HepG2 (cell line): Measurements from ENCODE around the gene AS3MT. TPM values are rescaled to one million over a fixed set of nuclear protein-coding genes. Genes with fewer than 3 reads are reported as not detected.

Experiments
- CEBPG ChIP-seq: IDR thresholded peaks from 2 replicates; pipeline ENCODE4 v1.6.1; 2016
- IRF2 ChIP-seq: IDR thresholded peaks from 2 replicates; pipeline ENCODE4 v1.6.1; 2018; ENCODE audit warnings: missing genetic modification reagents, missing compliant biosample characterization
- KDM3A ChIP-seq: IDR thresholded peaks from 2 replicates; pipeline ENCODE4 v1.6.1; 2018; ENCODE audit warnings: low read depth, missing compliant biosample characterization
- KLF13 ChIP-seq: sonication (generic); formaldehyde crosslinking; IDR thresholded peaks from 2 replicates; pipeline ENCODE4 v1.4.0; 2020; ENCODE audit warnings: mild to moderate bottlenecking, missing genetic modification reagents
- KLF6 ChIP-seq: IDR thresholded peaks from 2 replicates; pipeline ENCODE4 v1.8.0; 2016; ENCODE audit warnings: missing biosample characterization, missing genetic modification reagents
- MAX ChIP-seq: IDR thresholded peaks from 2 replicates; pipeline ENCODE4 v1.6.1; 2012; ENCODE audit warnings: inconsistent platforms
- MEIS2 ChIP-seq: sonication (generic); formaldehyde crosslinking; IDR thresholded peaks from 2 replicates; pipeline ENCODE4 v1.9.0; 2021; ENCODE audit warnings: mild to moderate bottlenecking, missing genetic modification reagents
- MIXL1 ChIP-seq: IDR thresholded peaks from 2 replicates; pipeline ENCODE4 v1.6.1; 2016
- MXI1 ChIP-seq: IDR thresholded peaks from 3 replicates; pipeline ENCODE4 v1.6.1; 2012; ENCODE audit warnings: low read depth, low read length, inconsistent platforms, borderline replicate concordance
- NONO ChIP-seq, 2 experiments: fragments of 450-650 bp in 1 of 2; sonication (generic) in 1 of 2; formaldehyde crosslinking in 1 of 2; IDR thresholded peaks in 1 of 2; conservative IDR thresholded peaks in 1 of 2; 2 replicates each; pipeline versions ENCODE4 v1.6.1 to v1.8.0; 2017 to 2022; ENCODE audit warnings: mild to moderate bottlenecking in 1 of 2, missing genetic modification reagents in 1 of 2, moderate library complexity in 1 of 2
- PRMT3 ChIP-seq: sonication (generic); formaldehyde crosslinking; IDR thresholded peaks from 2 replicates; pipeline ENCODE4 v1.8.1; 2022; ENCODE audit warnings: low read depth, mild to moderate bottlenecking, moderate library complexity, missing genetic modification reagents, borderline replicate concordance
- RBM22 ChIP-seq: fragments of 200-400 bp; formaldehyde crosslinking; optimal IDR thresholded peaks from 2 replicates; pipeline ENCODE3; 2017; ENCODE audit warnings: mild to moderate bottlenecking, low read length, moderate library complexity
- SNRNP70 ChIP-seq: fragments of 200-400 bp; formaldehyde crosslinking; IDR thresholded peaks from 2 replicates; pipeline ENCODE4 v1.6.1; 2017; ENCODE audit warnings: mild to moderate bottlenecking, low read depth, low read length, moderate library complexity
- TGIF2 ChIP-seq: IDR thresholded peaks from 2 replicates; pipeline ENCODE4 v1.6.1; 2016; ENCODE audit warnings: control low read depth, missing compliant biosample characterization
- TRIM24 ChIP-seq: sonication (generic); formaldehyde crosslinking; IDR thresholded peaks from 2 replicates; pipeline ENCODE4 v1.8.0; 2022; ENCODE audit warnings: mild to moderate bottlenecking, missing genetic modification reagents
- ZBTB42 ChIP-seq: sonication (generic); formaldehyde crosslinking; IDR thresholded peaks from 2 replicates; pipeline ENCODE4 v1.5.0; 2020; ENCODE audit warnings: mild to moderate bottlenecking, missing genetic modification reagents
- ZBTB7A ChIP-seq: sonication (generic); formaldehyde crosslinking; IDR thresholded peaks from 2 replicates; pipeline ENCODE4 v1.8.0; 2022; ENCODE audit warnings: mild to moderate bottlenecking, missing genetic modification reagents
- ZNF138 ChIP-seq: sonication (generic); formaldehyde crosslinking; IDR thresholded peaks from 2 replicates; pipeline ENCODE4 v1.5.0; 2020; ENCODE audit warnings: mild to moderate bottlenecking, low read depth, missing genetic modification reagents
- ZNF552 ChIP-seq: sonication (generic); formaldehyde crosslinking; IDR thresholded peaks from 2 replicates; pipeline ENCODE4 v1.9.0; 2022; ENCODE audit warnings: missing genetic modification reagents, mild to moderate bottlenecking, borderline replicate concordance
- ZNF652 ChIP-seq: IDR thresholded peaks from 2 replicates; pipeline ENCODE4 v1.6.1; 2016; ENCODE audit warnings: low read depth, borderline replicate concordance
- ZNF749 ChIP-seq: sonication (generic); formaldehyde crosslinking; IDR thresholded peaks from 2 replicates; pipeline ENCODE4 v1.8.0; 2022; ENCODE audit warnings: mild to moderate bottlenecking, missing genetic modification reagents, moderate library complexity, borderline replicate concordance
- ZNF782 ChIP-seq: sonication (generic); formaldehyde crosslinking; IDR thresholded peaks from 2 replicates; pipeline ENCODE4 v1.4.0; 2020; ENCODE audit warnings: missing genetic modification reagents, mild to moderate bottlenecking, borderline replicate concordance
- polyA plus RNA-seq, 8 experiments: library from polyadenylated mRNA; depleted of rRNA in 3 of 8; stranded (reverse) in 7 of 8; unstranded in 1 of 8; fragments of >200 nt; fragmentation: Illumina TruSeq in 4 of 8; extraction: Trizol in 4 of 8; gene quantifications; 2 replicates each; pipeline versions ENCODE4 v1.2.1 to v1.2.3, GENCODE V29; 2011 to 2016; ENCODE audit warnings: low read depth in 4 of 8, missing spikeins in 1 of 8, mixed read lengths in 1 of 8; ENCODE audit not compliant: insufficient read depth in 1 of 8
- total RNA-seq, 5 experiments: library from RNA; depleted of rRNA; stranded (reverse); fragments of >200 nt; fragmentation: Illumina TruSeq; extraction: Trizol; gene quantifications; 2 replicates each; pipeline ENCODE4 v1.2.3, GENCODE V29; 2016; ENCODE audit warnings: low read depth in 1 of 5
- TF ChIP-seq, protein P1 (sequence below): sonication (generic); formaldehyde crosslinking; IDR thresholded peaks from 2 replicates; pipeline ENCODE4 v1.5.0; 2020; ENCODE audit warnings: missing genetic modification reagents
- TF ChIP-seq, protein P2 (sequence below): sonication (generic); formaldehyde crosslinking; IDR thresholded peaks from 2 replicates; pipeline ENCODE4 v1.8.1; 2022; ENCODE audit warnings: low read depth, mild to moderate bottlenecking, missing genetic modification reagents
- TF ChIP-seq, protein P3 (sequence below): sonication (generic); formaldehyde crosslinking; IDR thresholded peaks from 2 replicates; pipeline ENCODE4 v1.4.0; 2020; ENCODE audit warnings: missing genetic modification reagents

Gene AS3MT
- total and polyA plus RNA-seq, 2 of the 13 experiments (the other 11 are each of a cell fraction or from before 2014, with no cell fraction given): 8.7 to 17.4 TPM

GRCh38 chr10:102850025-102850518 lies 19.2 kb upstream of the AS3MT start (continued):
- TF ChIP-seq ZBTB7A (CRISPR knock-in tag) (peak; percentile 56; the same call in 1 of the 2 replicates), ZNF749 (CRISPR knock-in tag) (peak; percentile 61; the same call in 1 of the 2 replicates), IRF2 (CRISPR knock-in tag) (peak; percentile 95), MEIS2 (peak; percentile 16; the same call in 1 of the 2 replicates), KLF13 (no peak), KDM3A (CRISPR knock-in tag) (peak; percentile 62; the same call in 1 of the 2 replicates), NONO (IDR thresholded peaks at IDR 0.05) (no peak), NONO (CRISPR knock-in tag; conservative IDR thresholded peaks at IDR 0.05) (peak; percentile 75), PRMT3 (CRISPR knock-in tag) (no peak), RBM22 (no peak), SNRNP70 (no peak), ZBTB42 (CRISPR knock-in tag) (no peak), CEBPG (peak; percentile 93), MAX (peak; percentile 92), ZNF552 (peak; percentile 63; the same call in 1 of the 2 replicates), MIXL1 (CRISPR knock-in tag) (peak; percentile 99), KLF6 (CRISPR knock-in tag) (peak; percentile 44; the same call in 1 of the 2 replicates), ZNF782 (no peak), MXI1 (peak; percentile 89; the same call in 2 of the 3 replicates), TRIM24 (CRISPR knock-in tag) (peak; percentile 82), ZNF652 (CRISPR knock-in tag) (peak; percentile 49; the same call in 1 of the 2 replicates), ZNF138 (CRISPR knock-in tag) (no peak), TGIF2 (peak; percentile 88)
- TF ChIP-seq, protein P1, sequence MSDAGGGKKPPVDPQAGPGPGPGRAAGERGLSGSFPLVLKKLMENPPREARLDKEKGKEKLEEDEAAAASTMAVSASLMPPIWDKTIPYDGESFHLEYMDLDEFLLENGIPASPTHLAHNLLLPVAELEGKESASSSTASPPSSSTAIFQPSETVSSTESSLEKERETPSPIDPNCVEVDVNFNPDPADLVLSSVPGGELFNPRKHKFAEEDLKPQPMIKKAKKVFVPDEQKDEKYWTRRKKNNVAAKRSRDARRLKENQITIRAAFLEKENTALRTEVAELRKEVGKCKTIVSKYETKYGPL (CRISPR knock-in tag): peak; percentile 98
- TF ChIP-seq, protein P2, sequence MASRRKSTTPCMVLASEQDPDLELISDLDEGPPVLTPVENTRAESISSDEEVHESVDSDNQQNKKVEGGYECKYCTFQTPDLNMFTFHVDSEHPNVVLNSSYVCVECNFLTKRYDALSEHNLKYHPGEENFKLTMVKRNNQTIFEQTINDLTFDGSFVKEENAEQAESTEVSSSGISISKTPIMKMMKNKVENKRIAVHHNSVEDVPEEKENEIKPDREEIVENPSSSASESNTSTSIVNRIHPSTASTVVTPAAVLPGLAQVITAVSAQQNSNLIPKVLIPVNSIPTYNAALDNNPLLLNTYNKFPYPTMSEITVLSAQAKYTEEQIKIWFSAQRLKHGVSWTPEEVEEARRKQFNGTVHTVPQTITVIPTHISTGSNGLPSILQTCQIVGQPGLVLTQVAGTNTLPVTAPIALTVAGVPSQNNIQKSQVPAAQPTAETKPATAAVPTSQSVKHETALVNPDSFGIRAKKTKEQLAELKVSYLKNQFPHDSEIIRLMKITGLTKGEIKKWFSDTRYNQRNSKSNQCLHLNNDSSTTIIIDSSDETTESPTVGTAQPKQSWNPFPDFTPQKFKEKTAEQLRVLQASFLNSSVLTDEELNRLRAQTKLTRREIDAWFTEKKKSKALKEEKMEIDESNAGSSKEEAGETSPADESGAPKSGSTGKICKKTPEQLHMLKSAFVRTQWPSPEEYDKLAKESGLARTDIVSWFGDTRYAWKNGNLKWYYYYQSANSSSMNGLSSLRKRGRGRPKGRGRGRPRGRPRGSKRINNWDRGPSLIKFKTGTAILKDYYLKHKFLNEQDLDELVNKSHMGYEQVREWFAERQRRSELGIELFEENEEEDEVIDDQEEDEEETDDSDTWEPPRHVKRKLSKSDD: peak; percentile 57; the same call in 1 of the 2 replicates
- TF ChIP-seq, protein P3, sequence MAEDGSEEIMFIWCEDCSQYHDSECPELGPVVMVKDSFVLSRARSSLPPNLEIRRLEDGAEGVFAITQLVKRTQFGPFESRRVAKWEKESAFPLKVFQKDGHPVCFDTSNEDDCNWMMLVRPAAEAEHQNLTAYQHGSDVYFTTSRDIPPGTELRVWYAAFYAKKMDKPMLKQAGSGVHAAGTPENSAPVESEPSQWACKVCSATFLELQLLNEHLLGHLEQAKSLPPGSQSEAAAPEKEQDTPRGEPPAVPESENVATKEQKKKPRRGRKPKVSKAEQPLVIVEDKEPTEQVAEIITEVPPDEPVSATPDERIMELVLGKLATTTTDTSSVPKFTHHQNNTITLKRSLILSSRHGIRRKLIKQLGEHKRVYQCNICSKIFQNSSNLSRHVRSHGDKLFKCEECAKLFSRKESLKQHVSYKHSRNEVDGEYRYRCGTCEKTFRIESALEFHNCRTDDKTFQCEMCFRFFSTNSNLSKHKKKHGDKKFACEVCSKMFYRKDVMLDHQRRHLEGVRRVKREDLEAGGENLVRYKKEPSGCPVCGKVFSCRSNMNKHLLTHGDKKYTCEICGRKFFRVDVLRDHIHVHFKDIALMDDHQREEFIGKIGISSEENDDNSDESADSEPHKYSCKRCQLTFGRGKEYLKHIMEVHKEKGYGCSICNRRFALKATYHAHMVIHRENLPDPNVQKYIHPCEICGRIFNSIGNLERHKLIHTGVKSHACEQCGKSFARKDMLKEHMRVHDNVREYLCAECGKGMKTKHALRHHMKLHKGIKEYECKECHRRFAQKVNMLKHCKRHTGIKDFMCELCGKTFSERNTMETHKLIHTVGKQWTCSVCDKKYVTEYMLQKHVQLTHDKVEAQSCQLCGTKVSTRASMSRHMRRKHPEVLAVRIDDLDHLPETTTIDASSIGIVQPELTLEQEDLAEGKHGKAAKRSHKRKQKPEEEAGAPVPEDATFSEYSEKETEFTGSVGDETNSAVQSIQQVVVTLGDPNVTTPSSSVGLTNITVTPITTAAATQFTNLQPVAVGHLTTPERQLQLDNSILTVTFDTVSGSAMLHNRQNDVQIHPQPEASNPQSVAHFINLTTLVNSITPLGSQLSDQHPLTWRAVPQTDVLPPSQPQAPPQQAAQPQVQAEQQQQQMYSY (CRISPR knock-in tag): no peak
